Kidney (tissue), 14 donors: ENCODE data around the gene MEGF11. TPM values are rescaled to one million over a fixed set of nuclear protein-coding genes. Genes with fewer than 3 reads are reported as not detected.

Experiments used
- DNase-seq, 5 donors: peaks; one replicate each; pipeline ENCODE4 v3.0.0-alpha.2; 2013 to 2020
- FAIRE-seq: peaks from 2 replicates; lab custom pipeline; 2012; peaks lifted over from hg19 to GRCh38; lab: Jason Lieb, UNC
- H3K27ac ChIP-seq, 2 donors: one replicate each; pipeline ENCODE4 v1.7.0; 2013; ENCODE audit warnings: low read depth in 2 of 2, low read length in 2 of 2, inconsistent platforms in 1 of 2
- H3K27me3 ChIP-seq: one replicate; pipeline ENCODE4 v1.7.1; 2013; ENCODE audit warnings: low read length, inconsistent platforms; ENCODE audit not compliant: control insufficient read depth, insufficient read depth
- H3K36me3 ChIP-seq, 3 donors: one replicate each; pipeline versions ENCODE4 v1.7.0 to v1.7.1; 2013; ENCODE audit warnings: low read length in 3 of 3, control low read depth in 1 of 3, inconsistent platforms in 1 of 3; ENCODE audit not compliant: insufficient read depth in 3 of 3, control insufficient read depth in 2 of 3
- H3K4me1 ChIP-seq, 3 donors: one replicate each; pipeline versions ENCODE4 v1.7.0 to v1.7.1; 2013; ENCODE audit warnings: low read length in 3 of 3, inconsistent platforms in 1 of 3, low read depth in 1 of 3; ENCODE audit not compliant: control insufficient read depth in 2 of 3, insufficient read depth in 2 of 3
- H3K4me3 ChIP-seq, 3 donors: one replicate each; pipeline versions ENCODE4 v1.7.0 to v1.8.1; 2013; ENCODE audit warnings: low read length in 3 of 3, control low read depth in 1 of 3, inconsistent platforms in 1 of 3
- H3K9ac ChIP-seq, 3 donors: one replicate each; pipeline versions ENCODE4 v1.7.0 to v1.7.1; 2013; ENCODE audit warnings: low read length in 3 of 3, control low read depth in 1 of 3, inconsistent platforms in 1 of 3
- H3K9me3 ChIP-seq, 3 donors: one replicate each; pipeline versions ENCODE4 v1.7.0 to v1.7.1; 2013; ENCODE audit warnings: low read length in 3 of 3, control low read depth in 1 of 3, inconsistent platforms in 1 of 3; ENCODE audit not compliant: control insufficient read depth in 2 of 3, insufficient read depth in 1 of 3
- intact Hi-C: fragments of 100-400 bp; cut with DNase I; formaldehyde crosslinking; loops from one replicate; pipeline ENCODE4 v1.11.1; 2022
- polyA plus RNA-seq: library from polyadenylated mRNA; stranded (reverse); fragments of 350-450 nt; fragmentation: Illumina TruSeq; extraction: RNeasy Lipid Tissue Mini Kit (QIAGEN cat#74804); gene quantifications from one replicate; pipeline ENCODE4 v1.2.3, GENCODE V29; 2014; ENCODE audit warnings: low read depth, low replicate concordance; ENCODE audit not compliant: insufficient read depth
- total RNA-seq: library from RNA; stranded (reverse); fragmentation: NEBNext Ultra II Directional; extraction: Animal tissue kit (Norgen Biotek cat#: 25700); gene quantifications from one replicate; pipeline ENCODE4 v1.2.1, GENCODE V29; 2021
- TF ChIP-seq, protein P1 (sequence below): IDR thresholded peaks from 3 replicates; pipeline ENCODE4 v1.5.1; 2012; ENCODE audit warnings: mild to moderate bottlenecking, moderate library complexity, borderline replicate concordance; ENCODE audit not compliant: insufficient read depth; ENCODE audit errors: extremely low read depth
- donor health status: control.
- donor health status: control.
- donor health status: control.
- donor health status: control.
- donor health status: control.
- donor health status: DM: yes; HTN: yes; CAD: no.
- donor health status: Normal renal cell carcinoma (clear cell type).

MEGF11 gene
- total and polyA plus RNA-seq, 2 donors from 2014 or later: 10.4 to 41.8 TPM

DNA sequence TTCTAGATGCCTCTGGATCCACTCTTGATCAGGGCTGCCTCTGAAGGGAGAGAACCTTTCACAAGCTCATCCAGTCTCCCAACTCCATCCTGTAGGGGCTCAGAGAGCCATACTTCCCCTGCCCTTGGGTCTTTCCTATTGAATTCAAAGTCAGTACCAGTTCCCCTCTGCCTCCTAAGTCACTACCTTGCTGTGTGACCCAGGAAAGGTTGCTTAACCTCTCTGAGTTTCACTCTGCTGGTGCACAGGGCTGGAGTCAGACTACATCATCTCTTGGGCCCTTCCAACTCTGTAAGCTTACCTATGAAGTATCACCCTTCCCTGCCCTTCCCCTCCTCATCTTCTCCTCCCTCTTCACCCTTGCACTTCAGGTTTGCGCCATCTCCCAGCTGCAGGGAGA, 117.9 kb downstream of the MEGF11 start:
- H3K36me3 ChIP-seq: no peaks in the 10 kb centered on the region
- no peak overlapping the region for H3K9ac ChIP-seq
- no peak overlapping the region for H3K4me3 ChIP-seq
- DNase-seq: no peak
- H3K9me3 ChIP-seq: no peaks in the 10 kb centered on the region
- H3K27me3 ChIP-seq: no peaks in the 10 kb centered on the region
- FAIRE-seq: no peak
- intact Hi-C loops: no loop called here
- no peaks in the 10 kb centered on the region for H3K4me1 ChIP-seq
- H3K27ac ChIP-seq: no peak overlapping the region
- TF ChIP-seq, protein P1, sequence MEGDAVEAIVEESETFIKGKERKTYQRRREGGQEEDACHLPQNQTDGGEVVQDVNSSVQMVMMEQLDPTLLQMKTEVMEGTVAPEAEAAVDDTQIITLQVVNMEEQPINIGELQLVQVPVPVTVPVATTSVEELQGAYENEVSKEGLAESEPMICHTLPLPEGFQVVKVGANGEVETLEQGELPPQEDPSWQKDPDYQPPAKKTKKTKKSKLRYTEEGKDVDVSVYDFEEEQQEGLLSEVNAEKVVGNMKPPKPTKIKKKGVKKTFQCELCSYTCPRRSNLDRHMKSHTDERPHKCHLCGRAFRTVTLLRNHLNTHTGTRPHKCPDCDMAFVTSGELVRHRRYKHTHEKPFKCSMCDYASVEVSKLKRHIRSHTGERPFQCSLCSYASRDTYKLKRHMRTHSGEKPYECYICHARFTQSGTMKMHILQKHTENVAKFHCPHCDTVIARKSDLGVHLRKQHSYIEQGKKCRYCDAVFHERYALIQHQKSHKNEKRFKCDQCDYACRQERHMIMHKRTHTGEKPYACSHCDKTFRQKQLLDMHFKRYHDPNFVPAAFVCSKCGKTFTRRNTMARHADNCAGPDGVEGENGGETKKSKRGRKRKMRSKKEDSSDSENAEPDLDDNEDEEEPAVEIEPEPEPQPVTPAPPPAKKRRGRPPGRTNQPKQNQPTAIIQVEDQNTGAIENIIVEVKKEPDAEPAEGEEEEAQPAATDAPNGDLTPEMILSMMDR: no peak

DNA sequence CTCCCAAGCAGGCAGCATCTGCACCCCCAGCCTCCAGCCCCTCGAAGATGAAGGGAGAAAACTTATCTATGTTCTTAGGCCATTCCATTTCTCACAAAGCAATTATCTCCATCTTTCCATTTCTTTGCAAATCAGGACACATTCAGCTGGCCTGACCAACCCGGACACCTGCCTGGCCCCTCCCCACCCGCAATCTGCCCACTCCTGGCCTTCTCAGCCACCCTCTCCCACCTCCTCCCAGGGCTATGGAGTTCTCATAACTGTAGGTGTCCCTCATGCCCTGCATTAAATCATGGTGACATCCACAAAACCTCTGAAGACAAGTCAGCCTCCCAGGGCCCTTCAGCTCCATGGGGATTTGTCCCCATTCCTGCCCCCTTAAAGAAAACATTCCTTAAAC, 119.3 kb downstream of the MEGF11 start:
- no peak for FAIRE-seq
- no peak for DNase-seq
- Histone ChIP-seq H3K27ac (no peak overlapping the region), H3K4me3 (no peak overlapping the region), H3K36me3 (no peaks in the 10 kb centered on the region), H3K27me3 (no peaks in the 10 kb centered on the region), H3K9me3 (no peaks in the 10 kb centered on the region), H3K9ac (no peak overlapping the region), H3K4me1 (peaks cover 0 to 1% (median 0%) of the 10 kb centered on the region in 3 donors)
- TF ChIP-seq, protein P1: no peak
- intact Hi-C loops: no loop called here

DNA sequence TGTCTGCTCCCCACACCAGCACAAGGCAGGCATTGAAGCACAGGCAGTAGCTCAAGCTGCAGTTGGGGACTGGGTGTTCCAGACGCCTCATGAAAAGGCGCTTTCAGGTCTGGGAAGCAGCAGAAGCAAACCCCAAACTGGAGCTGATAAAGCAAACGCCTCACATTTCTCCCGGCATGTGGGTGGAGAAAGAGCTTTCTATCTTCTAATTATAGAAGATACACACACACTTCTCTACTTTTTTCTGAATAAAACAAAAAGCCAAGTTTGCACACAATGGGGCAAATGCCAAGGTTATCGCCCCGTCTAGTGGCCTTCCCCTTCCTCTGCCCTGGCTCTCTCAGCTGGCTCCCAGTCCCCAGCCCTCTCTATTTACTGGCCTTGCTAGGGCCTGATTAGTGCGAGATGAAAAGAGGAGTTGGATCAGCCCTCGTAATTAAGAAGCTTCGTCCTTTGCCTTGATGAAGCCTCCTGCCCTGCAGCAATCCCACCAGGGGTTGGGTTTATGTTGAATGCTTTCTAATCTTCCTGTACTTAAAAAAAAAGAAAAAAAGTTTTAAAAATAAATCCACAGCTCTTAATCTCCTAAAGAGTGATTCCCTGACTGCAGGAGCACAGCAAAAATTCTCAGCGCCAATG, 120.2 kb downstream of the MEGF11 start:
- no peaks in the 10 kb centered on the region for H3K9me3 ChIP-seq
- intact Hi-C loops: no loop called here
- FAIRE-seq: no peak
- H3K27ac ChIP-seq: no peak overlapping the region
- H3K4me3 ChIP-seq: no peak overlapping the region
- TF ChIP-seq, protein P1: no peak
- H3K27me3 ChIP-seq: no peaks in the 10 kb centered on the region
- H3K36me3 ChIP-seq: no peaks in the 10 kb centered on the region
- H3K9ac ChIP-seq: no peak overlapping the region
- peaks cover 0 to 4% (median 0%) of the 10 kb centered on the region in 3 donors for H3K4me1 ChIP-seq
- DNase-seq: no peak
